GM18517 (cell line): Measurements from ENCODE around the gene ADCY1.
A peak's percentile ranks its signal among the peaks of the same experiment; 100 is the strongest.
"Not testable (repeated sequence)": the region's sequence is repeated elsewhere in the genome, so short reads cannot be mapped to it uniquely, and the experiment has no call there.

ENCODE experiments used
- ATAC-seq: cut with Tn5 transposase; IDR thresholded peaks from one replicate; pipeline ENCODE4 v1.9.1; 2021; ENCODE audit warnings: mild to moderate bottlenecking, moderate library complexity; ENCODE audit not compliant: unreplicated experiment

ADCY1 gene

DNA sequence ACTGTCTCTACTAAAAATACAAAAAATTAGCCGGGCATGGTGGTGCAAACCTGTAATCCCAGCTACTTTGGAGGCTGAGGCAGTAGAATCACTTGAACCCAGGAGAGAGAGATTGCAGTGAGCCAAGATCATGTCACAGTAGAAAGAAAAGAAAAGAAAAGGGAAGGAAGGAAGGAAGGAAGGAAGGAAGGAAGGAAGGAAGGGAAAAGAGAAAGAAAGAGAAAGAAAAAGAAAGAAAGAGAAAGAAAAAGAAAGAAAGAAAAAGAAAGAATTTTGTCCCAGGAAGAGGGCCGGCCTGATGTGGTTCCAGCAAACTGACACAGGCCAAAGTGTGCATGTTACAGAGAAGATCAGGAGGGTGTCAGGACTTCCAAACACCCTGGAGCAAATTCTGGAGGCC lies 151.1 kb downstream of the ADCY1 start:
- ATAC-seq = not testable (repeated sequence)

GRCh38 chr7:45726883-45727282 lies 152.7 kb downstream of the ADCY1 start:
- ATAC-seq = no peak

- not testable (repeated sequence) for ATAC-seq
Observed at GRCh38 chr7:45731692-45732443, 157.7 kb downstream of the ADCY1 start.

- ATAC-seq = not testable (repeated sequence)
Observed at GRCh38 chr7:45738920-45739319, 164.8 kb downstream of the ADCY1 start.

- not testable (repeated sequence) for ATAC-seq
Observed at GRCh38 chr7:45740573-45740972, 166.4 kb downstream of the ADCY1 start.

- ATAC-seq = not testable (repeated sequence)
Observed at GRCh38 chr7:45748976-45749375, 174.8 kb downstream of the ADCY1 start.

- not testable (repeated sequence) for ATAC-seq
Observed at GRCh38 chr7:45751352-45751751, 177.2 kb downstream of the ADCY1 start.

DNA sequence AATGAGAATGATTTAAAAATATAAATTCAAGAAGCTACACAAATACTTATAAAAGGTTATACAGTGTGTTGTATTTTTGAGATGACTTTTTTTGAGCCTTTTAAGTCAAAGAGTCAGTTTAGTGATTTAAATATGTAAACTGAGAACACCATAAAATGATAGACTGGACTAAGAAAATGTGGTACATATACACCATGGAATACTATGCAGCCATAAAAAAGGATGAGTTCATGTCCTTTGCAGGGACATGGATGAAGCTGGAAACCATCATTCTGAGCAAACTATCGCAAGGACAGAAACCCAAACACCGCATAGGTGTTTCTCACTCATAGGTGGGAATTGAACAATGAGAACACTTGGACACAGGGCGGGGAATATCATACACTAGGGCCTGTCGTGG lies 182.2 kb downstream of the ADCY1 start:
- ATAC-seq = not testable (repeated sequence)

DNA sequence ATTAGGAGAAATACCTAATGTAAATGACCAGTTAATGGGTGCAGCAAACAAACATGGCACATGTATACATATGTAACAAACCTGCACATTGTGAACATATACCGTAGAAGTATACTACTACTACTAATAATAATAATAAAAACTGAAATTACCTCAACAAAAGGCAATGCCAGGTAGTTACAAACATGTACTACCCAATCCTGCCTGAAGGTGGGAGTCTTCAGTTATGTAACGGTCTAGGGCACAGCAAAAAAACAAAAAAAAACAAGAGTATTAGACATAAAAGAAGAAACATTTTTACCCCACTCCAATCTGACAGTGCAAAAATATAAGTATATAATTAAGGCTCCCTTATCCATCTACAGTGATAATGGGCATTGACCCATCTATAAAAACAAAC lies 182.6 kb downstream of the ADCY1 start:
- not testable (repeated sequence) for ATAC-seq

DNA sequence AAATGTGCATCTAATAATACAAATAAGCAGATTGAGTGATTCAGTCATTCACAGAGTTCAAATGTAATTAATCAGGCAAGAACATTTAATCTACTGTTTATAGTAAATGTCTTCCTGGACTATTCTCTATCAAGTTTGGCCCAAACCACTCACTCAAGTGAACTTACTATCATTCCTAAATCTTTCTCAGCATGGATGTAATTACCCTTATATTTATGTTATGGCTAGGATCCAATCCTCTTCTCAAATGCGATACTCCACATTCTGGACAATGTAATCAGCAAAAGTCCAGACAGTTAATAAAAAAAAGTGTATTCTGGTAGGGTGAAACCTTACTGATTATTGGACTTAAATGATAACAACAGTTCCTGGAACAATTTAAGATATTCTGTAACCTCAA lies 185.3 kb downstream of the ADCY1 start:
- ATAC-seq = not testable (repeated sequence)

GRCh38 chr7:45761545-45762205 lies 187.5 kb downstream of the ADCY1 start:
- ATAC-seq = not testable (repeated sequence)

GRCh38 chr7:45762225-45762994 lies 188.2 kb downstream of the ADCY1 start:
- ATAC-seq = not testable (repeated sequence)

DNA sequence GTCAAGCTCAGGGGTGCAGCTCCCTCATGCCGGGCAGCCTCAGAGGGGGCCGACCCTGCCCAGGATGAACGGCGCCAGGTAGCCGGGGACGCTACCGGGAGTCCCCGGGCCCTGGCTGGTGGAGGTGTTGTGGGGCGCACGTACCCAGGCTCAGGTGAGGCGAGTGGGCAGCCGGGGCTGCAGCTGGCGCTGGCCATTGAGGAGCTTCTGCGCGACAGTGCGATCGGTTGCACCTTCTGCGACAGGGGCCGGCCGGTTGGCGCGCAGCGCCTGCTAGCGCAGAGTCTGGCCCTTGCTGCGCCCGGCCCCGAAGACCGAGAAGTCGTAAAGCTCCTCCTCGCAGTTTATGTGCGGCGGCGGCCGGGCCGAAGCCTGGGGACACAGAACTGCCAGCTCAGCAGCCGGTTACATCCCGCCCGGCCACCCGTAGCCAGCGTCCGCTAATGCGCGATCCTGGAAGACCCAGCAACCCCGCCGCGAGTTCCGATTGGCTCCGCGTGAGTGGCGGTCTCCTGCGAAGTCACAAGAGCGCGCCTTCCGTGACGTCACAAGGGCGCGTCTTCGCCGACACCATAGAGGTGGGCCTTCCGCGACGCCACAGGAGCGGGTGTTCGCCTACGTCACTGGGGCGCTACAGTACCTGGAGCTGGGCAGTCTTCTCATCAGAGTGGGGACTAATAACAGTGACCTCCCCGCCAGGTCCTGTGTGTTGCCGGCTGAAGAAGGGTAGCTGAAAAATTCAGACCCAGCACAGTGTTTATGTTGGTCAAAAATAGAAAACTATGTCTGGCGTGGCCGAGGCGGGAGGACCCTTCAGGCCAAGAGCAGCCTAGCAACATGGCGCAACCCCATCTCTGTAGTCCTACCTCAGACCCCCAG lies 194.6 kb downstream of the ADCY1 start:
- ATAC-seq = peak; percentile 100

DNA sequence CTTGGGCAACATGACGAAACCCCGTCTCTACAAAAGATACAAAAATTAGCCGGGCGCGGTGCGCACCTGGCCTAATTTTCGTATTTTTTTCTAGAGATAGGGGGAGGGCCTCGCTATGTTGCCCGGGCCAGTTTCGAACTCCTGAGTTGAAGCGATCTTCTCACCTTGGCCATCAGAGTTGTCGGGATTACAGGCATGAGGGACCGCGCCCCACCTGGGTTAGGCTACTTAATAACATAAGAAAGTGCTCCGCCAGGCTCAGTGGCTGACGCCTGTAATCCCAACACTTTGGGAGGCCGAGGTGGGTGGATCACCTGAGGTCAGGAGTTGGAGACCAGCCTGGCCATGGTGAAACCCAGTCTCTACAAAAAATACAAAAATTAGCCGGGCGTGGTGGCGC lies 195.5 kb downstream of the ADCY1 start:
- not testable (repeated sequence) for ATAC-seq
